Pons (tissue), 1 donor: ENCODE data around the gene IGFBP3.

Experiments used
- DNase-seq: peaks from one replicate; pipeline ENCODE4 v3.0.0-alpha.2; 2016; ENCODE audit warnings: low spot score

IGFBP3 gene

DNA sequence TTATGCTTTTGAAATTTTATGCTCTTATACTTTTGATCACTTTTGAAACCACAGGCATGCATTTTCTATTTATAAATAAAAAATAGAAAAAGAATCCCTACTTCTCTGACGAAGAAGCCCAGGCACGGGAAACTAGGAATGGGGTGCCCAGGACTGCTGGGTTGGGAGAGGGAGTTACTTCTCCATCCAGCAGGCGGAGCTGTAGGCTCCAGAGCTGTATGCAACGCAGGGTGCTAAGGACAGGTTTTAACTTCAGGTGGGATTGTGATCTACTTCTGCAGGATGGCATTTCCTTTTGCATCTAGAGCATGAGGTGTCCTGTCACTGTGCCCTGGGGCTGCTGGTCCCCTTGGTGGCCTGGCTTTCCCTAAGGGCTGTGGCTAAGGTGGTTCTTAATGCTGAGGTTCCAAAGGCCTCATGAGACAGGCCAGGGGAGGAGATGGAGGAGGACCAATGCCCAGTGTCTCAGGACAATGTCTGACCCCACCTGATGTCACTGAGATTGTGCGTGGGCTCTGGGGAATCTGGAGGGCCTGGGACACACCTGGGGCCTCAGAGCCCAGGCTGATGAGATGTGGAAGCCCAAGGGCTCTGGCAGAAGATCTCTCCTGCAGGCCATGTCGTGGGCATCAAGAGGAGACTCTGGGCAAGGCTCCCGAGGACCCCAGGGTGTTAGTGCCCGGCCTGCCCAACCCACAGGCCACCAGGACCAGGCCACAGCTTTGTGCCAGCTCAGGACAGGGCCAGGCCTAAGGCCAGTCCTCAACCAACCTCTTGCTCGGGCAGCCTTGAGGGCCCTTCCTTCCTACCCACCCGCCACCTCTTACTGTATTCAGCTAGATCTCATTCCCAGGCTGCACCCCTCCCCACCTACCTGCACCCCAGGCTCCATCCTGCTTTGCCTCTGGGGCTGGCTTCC, 48.7 kb downstream of the IGFBP3 start:
- no peak for DNase-seq

DNA sequence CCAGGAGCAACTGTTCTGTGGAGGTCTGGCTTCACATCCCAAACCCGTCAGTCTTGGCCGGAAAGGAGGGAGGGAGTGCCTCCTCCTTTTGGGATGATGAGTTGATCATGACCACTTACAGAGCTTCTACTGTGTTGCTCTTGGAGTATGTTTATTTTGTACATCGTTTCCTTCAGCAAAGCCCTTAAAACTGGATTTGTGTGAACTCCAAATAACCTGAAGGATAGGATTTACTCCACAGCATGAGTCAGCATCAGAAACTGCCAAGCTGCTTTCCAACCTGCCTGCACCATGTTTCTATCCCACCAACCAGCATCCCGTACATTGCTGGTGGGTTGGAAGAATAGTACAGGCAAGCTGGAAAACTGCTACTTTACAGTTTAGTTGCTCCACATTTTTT, 51.6 kb downstream of the IGFBP3 start:
- no peak for DNase-seq

DNA sequence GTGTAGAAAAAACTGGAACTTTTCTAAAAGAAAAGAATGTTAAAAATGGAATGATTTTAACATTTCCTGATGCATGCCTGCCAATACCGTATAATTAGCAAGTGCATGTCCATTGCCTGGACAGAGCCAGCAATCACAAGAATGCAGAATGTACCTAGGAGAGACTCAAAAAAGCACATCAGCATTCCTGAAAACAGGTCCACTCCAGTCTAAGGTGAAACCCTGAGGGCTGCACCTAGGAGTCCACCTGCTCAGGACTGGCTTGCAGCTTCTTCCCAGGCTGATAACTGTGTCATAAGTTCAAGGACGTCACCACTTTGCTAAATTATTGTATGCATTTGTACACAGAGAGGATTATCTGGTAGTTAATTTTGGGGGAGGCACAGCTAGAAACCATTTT, 53.6 kb downstream of the IGFBP3 start:
- no peak for DNase-seq

DNA sequence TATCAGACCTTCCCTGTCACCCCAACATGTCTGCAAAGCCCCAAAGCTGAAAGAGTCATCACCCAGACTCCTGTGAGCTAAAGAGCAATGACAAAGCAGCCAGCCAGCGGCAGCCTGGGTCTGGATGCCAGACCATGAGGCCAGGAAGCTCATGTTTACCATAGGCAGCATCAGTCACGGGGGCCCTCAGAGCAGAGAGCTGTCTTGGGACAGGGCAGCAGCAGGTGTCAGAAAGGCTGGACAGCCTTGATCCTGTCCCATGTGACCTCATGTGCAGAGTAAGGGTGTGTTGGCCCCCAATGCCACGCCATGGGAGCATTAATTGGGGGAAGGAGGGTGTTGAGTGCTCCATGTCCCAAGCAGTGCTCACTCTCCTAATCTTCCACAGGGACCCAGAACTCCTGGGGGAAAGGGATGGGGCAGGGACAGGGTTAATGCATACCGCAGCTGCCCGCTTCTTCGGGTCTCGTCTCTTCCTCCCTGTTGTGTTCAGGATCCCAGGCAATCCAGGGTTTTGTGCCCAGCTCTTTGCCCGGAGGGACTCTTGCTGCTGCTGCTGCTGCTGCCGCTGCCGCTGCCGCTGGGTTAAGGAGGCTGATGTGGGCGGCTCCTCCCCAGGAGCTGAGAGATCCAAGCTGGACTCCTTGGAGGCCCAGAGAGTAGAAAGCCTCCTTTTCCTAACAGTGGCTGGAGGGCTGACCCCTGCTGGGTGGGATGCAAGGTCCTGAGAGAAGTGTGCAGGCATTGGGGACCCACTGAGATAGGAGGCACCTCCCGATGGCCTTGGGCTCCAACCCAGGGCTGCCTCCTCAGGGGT, 55.3 kb downstream of the IGFBP3 start:
- DNase-seq = no peak

DNA sequence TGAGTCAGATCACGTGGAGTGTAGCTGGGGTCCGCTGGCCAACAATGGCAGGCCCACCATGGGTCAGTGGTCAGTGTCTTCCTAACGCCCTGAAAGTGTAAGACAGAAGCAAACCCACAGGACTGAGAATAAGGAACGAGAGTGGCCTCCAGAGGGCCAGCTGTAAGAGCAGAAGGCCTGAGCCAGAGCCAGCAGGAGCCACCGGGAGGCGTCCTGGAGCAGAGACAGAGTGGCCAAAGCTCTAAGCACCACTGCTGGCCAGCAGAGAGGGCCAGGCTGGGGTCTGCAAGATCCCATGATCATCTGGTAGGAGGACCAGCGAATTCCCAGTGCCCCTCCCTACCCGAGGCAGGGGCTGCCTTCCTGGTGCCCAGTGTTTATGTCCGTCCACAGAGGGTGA, 57.4 kb downstream of the IGFBP3 start:
- DNase-seq = no peak
